ENCODE data around the gene CD3G.

DNA sequence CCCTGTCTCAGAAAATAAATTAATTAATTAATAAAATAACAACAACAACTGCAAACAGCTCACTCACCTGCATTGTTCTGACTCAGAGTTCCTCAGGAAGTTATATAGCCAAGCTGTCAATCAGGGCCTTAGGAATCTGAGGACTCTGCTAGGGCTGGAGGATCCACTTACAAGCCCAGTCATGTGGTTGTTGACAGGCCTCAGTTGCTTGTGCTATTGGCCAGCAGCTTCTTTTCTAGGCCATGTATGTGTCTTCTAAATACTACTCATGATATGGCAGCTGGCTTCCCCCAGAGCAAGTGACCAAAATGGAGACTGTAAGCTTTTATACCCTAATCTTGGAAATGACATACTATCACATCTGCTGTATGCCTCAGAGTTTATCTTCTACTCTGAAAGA, 36.4 kb downstream of the CD3G start:
- TF ChIP-seq, protein P1, sequence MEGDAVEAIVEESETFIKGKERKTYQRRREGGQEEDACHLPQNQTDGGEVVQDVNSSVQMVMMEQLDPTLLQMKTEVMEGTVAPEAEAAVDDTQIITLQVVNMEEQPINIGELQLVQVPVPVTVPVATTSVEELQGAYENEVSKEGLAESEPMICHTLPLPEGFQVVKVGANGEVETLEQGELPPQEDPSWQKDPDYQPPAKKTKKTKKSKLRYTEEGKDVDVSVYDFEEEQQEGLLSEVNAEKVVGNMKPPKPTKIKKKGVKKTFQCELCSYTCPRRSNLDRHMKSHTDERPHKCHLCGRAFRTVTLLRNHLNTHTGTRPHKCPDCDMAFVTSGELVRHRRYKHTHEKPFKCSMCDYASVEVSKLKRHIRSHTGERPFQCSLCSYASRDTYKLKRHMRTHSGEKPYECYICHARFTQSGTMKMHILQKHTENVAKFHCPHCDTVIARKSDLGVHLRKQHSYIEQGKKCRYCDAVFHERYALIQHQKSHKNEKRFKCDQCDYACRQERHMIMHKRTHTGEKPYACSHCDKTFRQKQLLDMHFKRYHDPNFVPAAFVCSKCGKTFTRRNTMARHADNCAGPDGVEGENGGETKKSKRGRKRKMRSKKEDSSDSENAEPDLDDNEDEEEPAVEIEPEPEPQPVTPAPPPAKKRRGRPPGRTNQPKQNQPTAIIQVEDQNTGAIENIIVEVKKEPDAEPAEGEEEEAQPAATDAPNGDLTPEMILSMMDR (IDR thresholded peaks at IDR 0.05; ENCODE audit: control extremely low read depth in 1 of 3, insufficient read depth in 1 of 3, low read depth in 1 of 3, low read length in 3 of 3) = no peak
- TF ChIP-seq EZH2 (IDR thresholded peaks at IDR 0.05; ENCODE audit: low read depth, low read length, severe bottlenecking) (no peak), POLR2AphosphoS5 (IDR thresholded peaks at IDR 0.05; ENCODE audit: low read depth, low read length) (no peak), SRF (IDR thresholded peaks at IDR 0.05; ENCODE audit: low read depth, low read length) (no peak), CREB1 (IDR thresholded peaks at IDR 0.05) (no peak), GABPA (IDR thresholded peaks at IDR 0.05; ENCODE audit: borderline replicate concordance, insufficient read depth, low read length) (no peak), SIN3A (conservative IDR thresholded peaks at IDR 0.05 in 1 of 2, IDR thresholded peaks at IDR 0.05 in 1 of 2; ENCODE audit: low read depth in 1 of 2, low read length in 2 of 2) (no peak), SP4 (IDR thresholded peaks at IDR 0.05; ENCODE audit: low read length) (no peak), CBX5 (IDR thresholded peaks at IDR 0.05; ENCODE audit: low read depth, low read length) (no peak), POLR2A (IDR thresholded peaks at IDR 0.05; ENCODE audit: control extremely low read depth in 1 of 2, low read depth in 2 of 2, low read length in 2 of 2) (no peak), CBX8 (IDR thresholded peaks at IDR 0.05; ENCODE audit: borderline replicate concordance, low read depth, low read length) (no peak), ZNF274 (IDR thresholded peaks at IDR 0.05; ENCODE audit: borderline replicate concordance, extremely low read depth, low read length) (no peak), TBP (IDR thresholded peaks at IDR 0.05; ENCODE audit: low read depth, low read length) (no peak)
